GM12878 (cell line): Measurements from ENCODE around the gene GID8. TPM values are rescaled to one million over a fixed set of nuclear protein-coding genes. Genes with fewer than 3 reads are reported as not detected.

Experiments
- BHLHE40 ChIP-seq, 2 experiments: fragments of 450-650 bp in 1 of 2; IDR thresholded peaks; 2 replicates each; pipeline ENCODE4 v1.6.1; 2011 to 2017; ENCODE audit warnings: low read depth in 2 of 2, borderline replicate concordance in 1 of 2, improper control_type of control experiment in 1 of 2, low read length in 1 of 2, mild to moderate bottlenecking in 1 of 2
- CEBPZ ChIP-seq: fragments of 150-350 bp; IDR thresholded peaks from 2 replicates; pipeline ENCODE4 v1.6.1; 2016; ENCODE audit warnings: low read depth, low read length
- CHD4 ChIP-seq: fragments of 200-600 bp; sonication (generic); IDR thresholded peaks from 2 replicates; pipeline ENCODE4 v1.6.1; 2016; ENCODE audit warnings: mild to moderate bottlenecking
- E2F4 ChIP-seq: IDR thresholded peaks from 2 replicates; pipeline ENCODE4 v1.6.1; 2012; ENCODE audit warnings: low read depth, low read length, improper control_type of control experiment
- HDGF ChIP-seq: fragments of 450-650 bp; IDR thresholded peaks from 2 replicates; pipeline ENCODE4 v1.6.1; 2016; ENCODE audit warnings: antibody characterized with exemption
- IKZF2 ChIP-seq, 2 experiments: fragments of 450-650 bp; IDR thresholded peaks; 2 replicates each; pipeline ENCODE4 v1.6.1; 2017; ENCODE audit warnings: mild to moderate bottlenecking in 2 of 2, moderate library complexity in 2 of 2
- PAX5 ChIP-seq: IDR thresholded peaks from 2 replicates; pipeline ENCODE4 v1.6.1; 2011; ENCODE audit warnings: low read depth, low read length, borderline replicate concordance
- POLR2AphosphoS2 ChIP-seq: IDR thresholded peaks from 2 replicates; pipeline ENCODE4 v1.6.1; 2011; ENCODE audit warnings: low read depth, mild to moderate bottlenecking, low read length, improper control_type of control experiment, moderate library complexity
- POLR2AphosphoS5 ChIP-seq: IDR thresholded peaks from 2 replicates; pipeline ENCODE4 v1.6.1; 2011; ENCODE audit warnings: mild to moderate bottlenecking, low read length, inconsistent platforms
- RELB ChIP-seq: fragments of 450-650 bp; IDR thresholded peaks from 2 replicates; pipeline ENCODE4 v1.6.1; 2017; ENCODE audit warnings: low read depth, mild to moderate bottlenecking, moderate library complexity
- RUNX3 ChIP-seq: IDR thresholded peaks from 2 replicates; pipeline ENCODE4 v1.6.1; 2012; ENCODE audit warnings: low read length, inconsistent platforms
- SIN3A ChIP-seq: IDR thresholded peaks from 2 replicates; pipeline ENCODE4 v1.6.1; 2012; ENCODE audit warnings: low read depth, low read length, improper control_type of control experiment
- SREBF1 ChIP-seq: IDR thresholded peaks from 2 replicates; pipeline ENCODE4 v1.6.1; 2012; ENCODE audit warnings: mild to moderate bottlenecking, low read length
- TCF7 ChIP-seq: IDR thresholded peaks from 2 replicates; pipeline ENCODE4 v1.6.1; 2014; ENCODE audit warnings: antibody characterized with exemption, borderline replicate concordance
- YY1 ChIP-seq: IDR thresholded peaks from 2 replicates; pipeline ENCODE4 v1.6.1; 2011; ENCODE audit warnings: low read depth, mild to moderate bottlenecking, low read length
- polyA plus RNA-seq, 11 experiments: library from polyadenylated mRNA; depleted of rRNA in 4 of 11; unstranded in 6 of 11; stranded (reverse) in 5 of 11; fragments of >200 nt; fragmentation: Nextera tagmentation in 4 of 11; fragmentation: Illumina TruSeq in 1 of 11; extraction: Ambion mirVana in 4 of 11; extraction: Trizol in 1 of 11; gene quantifications; 1 replicate in 1 of 11; 2 replicates in 10 of 11; pipeline versions ENCODE4 v1.2.1 to v1.2.3, GENCODE V29; 2011 to 2016; ENCODE audit warnings: inconsistent platforms in 2 of 11, missing spikeins in 2 of 11, low read depth in 1 of 11
- total RNA-seq, 4 experiments: library from RNA; depleted of rRNA in 3 of 4; stranded (reverse); fragments of >200 nt in 3 of 4; fragmentation: Illumina TruSeq in 1 of 4; extraction: Trizol in 1 of 4; gene quantifications; 2 replicates each; pipeline versions ENCODE4 v1.2.1 to v1.2.3, GENCODE V29; 2013 to 2021
- TF ChIP-seq, protein P1 (sequence below): IDR thresholded peaks from 2 replicates; pipeline ENCODE4 v1.6.1; 2012; ENCODE audit warnings: low read length, inconsistent platforms
- TF ChIP-seq, protein P2 (sequence below): fragments of 450-650 bp; IDR thresholded peaks from 2 replicates; pipeline ENCODE4 v1.6.1; 2017; ENCODE audit warnings: borderline replicate concordance
- TF ChIP-seq, protein P3 (sequence below): IDR thresholded peaks from 2 replicates; pipeline ENCODE4 v1.6.1; 2012; ENCODE audit warnings: mild to moderate bottlenecking, low read depth, low read length

Gene GID8
- total and polyA plus RNA-seq, 10 of the 15 experiments (the other 5 are each of a cell fraction or from before 2014, with no cell fraction given): 12.0 to 33.8 (median 22.2) TPM

- TF ChIP-seq, protein P1, sequence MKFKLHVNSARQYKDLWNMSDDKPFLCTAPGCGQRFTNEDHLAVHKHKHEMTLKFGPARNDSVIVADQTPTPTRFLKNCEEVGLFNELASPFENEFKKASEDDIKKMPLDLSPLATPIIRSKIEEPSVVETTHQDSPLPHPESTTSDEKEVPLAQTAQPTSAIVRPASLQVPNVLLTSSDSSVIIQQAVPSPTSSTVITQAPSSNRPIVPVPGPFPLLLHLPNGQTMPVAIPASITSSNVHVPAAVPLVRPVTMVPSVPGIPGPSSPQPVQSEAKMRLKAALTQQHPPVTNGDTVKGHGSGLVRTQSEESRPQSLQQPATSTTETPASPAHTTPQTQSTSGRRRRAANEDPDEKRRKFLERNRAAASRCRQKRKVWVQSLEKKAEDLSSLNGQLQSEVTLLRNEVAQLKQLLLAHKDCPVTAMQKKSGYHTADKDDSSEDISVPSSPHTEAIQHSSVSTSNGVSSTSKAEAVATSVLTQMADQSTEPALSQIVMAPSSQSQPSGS: 0 out of 2 replicates have a peak, but pooled peaks have one; percentile 24
- TF ChIP-seq YY1 (no peak), HDGF (no peak), IKZF2 (IDR thresholded peaks at IDR 0.05) (peak; percentile 15 to 52; a peak in 1 of 4 replicates), SREBF1 (no peak), CEBPZ (no peak), TCF7 (peak; percentile 93), RELB (0 out of 2 replicates have a peak, but pooled peaks have one; percentile 23), POLR2AphosphoS5 (no peak), SIN3A (no peak), PAX5 (peak; percentile 80), RUNX3 (peak; percentile 80), BHLHE40 (IDR thresholded peaks at IDR 0.05; ENCODE audit: borderline replicate concordance in 1 of 2, low read depth in 2 of 2, low read length in 1 of 2) (0 out of 4 replicates have a peak, but pooled peaks of 1 of the 2 experiments have one; percentile 37), E2F4 (no peak), POLR2AphosphoS2 (no peak), CHD4 (no peak)
- TF ChIP-seq, protein P2, sequence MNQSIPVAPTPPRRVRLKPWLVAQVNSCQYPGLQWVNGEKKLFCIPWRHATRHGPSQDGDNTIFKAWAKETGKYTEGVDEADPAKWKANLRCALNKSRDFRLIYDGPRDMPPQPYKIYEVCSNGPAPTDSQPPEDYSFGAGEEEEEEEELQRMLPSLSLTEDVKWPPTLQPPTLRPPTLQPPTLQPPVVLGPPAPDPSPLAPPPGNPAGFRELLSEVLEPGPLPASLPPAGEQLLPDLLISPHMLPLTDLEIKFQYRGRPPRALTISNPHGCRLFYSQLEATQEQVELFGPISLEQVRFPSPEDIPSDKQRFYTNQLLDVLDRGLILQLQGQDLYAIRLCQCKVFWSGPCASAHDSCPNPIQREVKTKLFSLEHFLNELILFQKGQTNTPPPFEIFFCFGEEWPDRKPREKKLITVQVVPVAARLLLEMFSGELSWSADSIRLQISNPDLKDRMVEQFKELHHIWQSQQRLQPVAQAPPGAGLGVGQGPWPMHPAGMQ: no peak
- TF ChIP-seq, protein P3, sequence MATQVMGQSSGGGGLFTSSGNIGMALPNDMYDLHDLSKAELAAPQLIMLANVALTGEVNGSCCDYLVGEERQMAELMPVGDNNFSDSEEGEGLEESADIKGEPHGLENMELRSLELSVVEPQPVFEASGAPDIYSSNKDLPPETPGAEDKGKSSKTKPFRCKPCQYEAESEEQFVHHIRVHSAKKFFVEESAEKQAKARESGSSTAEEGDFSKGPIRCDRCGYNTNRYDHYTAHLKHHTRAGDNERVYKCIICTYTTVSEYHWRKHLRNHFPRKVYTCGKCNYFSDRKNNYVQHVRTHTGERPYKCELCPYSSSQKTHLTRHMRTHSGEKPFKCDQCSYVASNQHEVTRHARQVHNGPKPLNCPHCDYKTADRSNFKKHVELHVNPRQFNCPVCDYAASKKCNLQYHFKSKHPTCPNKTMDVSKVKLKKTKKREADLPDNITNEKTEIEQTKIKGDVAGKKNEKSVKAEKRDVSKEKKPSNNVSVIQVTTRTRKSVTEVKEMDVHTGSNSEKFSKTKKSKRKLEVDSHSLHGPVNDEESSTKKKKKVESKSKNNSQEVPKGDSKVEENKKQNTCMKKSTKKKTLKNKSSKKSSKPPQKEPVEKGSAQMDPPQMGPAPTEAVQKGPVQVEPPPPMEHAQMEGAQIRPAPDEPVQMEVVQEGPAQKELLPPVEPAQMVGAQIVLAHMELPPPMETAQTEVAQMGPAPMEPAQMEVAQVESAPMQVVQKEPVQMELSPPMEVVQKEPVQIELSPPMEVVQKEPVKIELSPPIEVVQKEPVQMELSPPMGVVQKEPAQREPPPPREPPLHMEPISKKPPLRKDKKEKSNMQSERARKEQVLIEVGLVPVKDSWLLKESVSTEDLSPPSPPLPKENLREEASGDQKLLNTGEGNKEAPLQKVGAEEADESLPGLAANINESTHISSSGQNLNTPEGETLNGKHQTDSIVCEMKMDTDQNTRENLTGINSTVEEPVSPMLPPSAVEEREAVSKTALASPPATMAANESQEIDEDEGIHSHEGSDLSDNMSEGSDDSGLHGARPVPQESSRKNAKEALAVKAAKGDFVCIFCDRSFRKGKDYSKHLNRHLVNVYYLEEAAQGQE: no peak
Measured at GRCh38 chr20:62918147-62918546, 19.8 kb upstream of the GID8 start (continued).
